ENCODE results near the gene ZNF628.

- no peak for TF ChIP-seq CTCF (IDR thresholded peaks at IDR 0.05)
- TF ChIP-seq POLR2A (IDR thresholded peaks at IDR 0.05): no peak
Observed at GRCh38 chr19:55482156-55482961, 5.9 kb downstream of the ZNF628 start.
